GM19395 (cell line): ENCODE data around the gene DIAPH2.

ENCODE experiments used
- ATAC-seq: cut with Tn5 transposase; IDR thresholded peaks from one replicate; pipeline ENCODE4 v1.9.1; 2021; ENCODE audit warnings: mild to moderate bottlenecking, moderate library complexity; ENCODE audit not compliant: unreplicated experiment

DIAPH2 gene

DNA sequence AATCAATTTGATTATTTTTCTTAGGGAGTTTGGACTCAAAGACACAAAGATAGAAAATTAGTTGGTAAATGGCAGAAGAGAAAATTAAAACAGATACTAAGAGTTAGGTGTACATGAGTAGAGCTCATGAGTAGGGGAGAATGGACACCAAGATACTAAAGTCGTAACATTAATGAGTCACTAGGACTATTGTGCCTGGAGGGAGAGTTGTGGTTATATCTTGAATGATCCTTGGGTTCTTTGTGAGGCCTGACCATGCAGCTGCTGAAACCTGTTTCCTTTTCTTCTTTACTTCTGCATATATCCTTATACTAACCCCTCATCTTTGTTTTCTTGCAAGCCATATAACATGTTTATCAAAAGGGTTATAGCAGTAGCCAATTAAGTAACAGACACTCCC, 731.8 kb downstream of the DIAPH2 start:
- no peak for ATAC-seq

DNA sequence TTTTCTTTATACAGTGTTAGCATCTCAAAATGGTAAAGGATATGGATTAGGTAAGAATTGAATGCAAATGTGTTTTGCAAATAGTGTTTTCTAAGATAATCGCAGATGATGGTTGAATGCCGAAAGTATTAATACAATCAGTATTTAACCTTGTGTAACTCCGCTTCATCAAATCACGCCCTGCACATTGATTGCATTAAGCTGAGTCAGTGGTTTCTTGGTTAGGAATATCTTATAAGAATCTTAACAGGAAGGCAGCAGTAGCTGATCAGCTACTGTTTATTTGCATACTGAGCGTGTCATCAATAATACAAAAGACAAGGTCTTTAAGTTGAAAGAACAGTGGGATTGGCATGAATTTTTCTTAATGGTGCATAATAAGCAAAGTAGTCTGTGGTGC, 744.5 kb downstream of the DIAPH2 start:
- no peak for ATAC-seq

DNA sequence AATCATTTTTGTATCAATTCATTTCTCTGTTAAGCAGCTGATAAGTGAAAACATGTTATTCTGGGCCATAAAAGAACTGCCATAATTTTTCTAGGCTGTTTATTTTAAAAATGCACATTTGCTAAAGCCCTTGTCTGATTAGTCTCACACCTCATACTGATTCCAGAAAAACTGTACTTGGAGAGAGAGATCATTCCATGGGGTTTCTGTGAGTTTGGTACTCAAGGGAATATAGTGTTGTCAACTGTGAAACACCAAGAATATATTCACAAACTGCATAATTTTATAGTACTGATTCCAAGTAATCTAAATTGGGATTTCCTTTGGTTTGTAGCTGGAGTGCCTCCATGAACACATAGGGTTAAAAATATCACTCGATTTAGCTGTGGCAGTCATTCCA, 746.6 kb downstream of the DIAPH2 start:
- no peak for ATAC-seq

DNA sequence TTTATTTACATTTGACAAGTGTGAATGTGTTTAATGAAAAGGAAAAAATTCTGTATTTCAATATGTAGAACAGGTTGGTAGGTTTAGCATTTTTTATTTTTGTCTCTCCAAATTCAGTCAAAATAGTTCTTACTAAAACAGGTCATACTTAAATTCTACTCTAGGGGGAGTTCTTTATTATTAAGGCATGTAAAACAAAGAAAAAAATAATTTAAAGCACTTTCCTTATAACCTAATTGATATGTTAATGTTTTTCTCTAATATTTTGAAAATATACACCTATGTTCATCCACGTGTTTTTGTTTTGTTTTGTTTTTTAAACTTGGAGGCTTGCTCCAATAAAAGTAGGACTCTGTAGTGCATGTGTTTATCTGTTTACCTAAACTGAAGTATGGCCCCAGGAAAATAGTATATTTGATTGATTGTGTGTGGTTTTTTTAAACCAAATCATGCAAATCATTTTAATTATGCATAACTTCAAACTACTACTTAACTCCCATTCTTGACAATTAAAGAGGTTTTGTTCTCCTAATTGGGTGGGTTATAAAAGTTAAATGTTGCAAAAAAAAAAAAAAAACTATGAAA, 761.7 kb downstream of the DIAPH2 start:
- ATAC-seq, result no peak

DNA sequence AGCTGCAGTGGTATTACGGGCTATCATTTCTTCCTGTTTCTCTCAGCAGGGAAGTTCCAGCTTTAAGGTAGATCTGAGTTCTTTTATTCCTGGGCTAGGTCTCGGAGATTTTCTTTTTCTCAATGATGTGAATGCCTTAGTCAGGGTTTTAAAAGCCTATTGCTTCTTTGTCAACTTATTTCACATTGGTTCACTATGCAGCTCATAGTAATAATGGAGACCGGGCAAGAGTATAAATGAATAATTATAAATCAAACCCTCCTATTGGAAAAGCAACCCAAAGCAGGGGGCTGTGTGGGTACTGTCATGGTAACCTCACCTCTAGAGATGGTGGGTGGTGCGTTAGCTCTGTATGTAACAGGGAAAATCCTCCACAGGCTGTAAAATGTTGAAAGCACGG, 762.7 kb downstream of the DIAPH2 start:
- no peak for ATAC-seq

DNA sequence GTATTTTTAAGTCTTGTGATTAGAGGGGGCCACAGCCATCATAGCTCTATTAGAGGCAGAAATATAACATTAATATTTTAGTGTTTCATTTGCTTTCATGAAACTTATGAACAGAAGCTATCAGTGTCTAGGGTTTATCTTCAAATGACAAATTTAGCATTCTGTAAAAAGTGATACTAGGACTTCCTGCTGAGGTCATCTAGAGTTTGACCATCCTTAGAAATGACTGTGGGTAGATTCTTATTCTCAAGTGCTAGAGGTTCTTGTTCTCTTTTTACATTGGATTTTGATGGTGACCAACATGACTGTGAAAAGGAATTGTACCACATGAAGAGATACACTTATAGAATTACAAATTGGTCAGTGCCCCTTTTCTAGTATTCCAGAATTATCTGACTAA, 767.6 kb downstream of the DIAPH2 start:
- ATAC-seq, result peak; percentile 70

DNA sequence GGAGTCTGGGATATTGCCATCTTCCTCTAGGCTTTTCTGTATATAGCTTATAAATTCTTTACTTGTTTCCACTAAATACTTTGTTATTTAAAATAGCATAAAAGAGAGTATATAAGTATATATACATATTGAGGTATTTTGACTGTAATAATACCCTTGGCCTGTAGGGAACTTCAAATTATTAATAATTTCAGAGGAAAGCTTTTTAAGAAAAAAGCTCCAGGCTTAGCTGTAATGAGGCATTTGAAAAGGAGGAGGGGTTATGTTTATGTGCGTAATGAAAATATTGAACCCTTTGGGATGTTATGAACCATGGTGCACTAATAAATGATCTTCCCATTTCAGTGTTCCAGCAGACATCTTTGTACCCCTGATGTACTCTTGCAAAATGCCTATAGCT, 777.1 kb downstream of the DIAPH2 start:
- no peak for ATAC-seq

DNA sequence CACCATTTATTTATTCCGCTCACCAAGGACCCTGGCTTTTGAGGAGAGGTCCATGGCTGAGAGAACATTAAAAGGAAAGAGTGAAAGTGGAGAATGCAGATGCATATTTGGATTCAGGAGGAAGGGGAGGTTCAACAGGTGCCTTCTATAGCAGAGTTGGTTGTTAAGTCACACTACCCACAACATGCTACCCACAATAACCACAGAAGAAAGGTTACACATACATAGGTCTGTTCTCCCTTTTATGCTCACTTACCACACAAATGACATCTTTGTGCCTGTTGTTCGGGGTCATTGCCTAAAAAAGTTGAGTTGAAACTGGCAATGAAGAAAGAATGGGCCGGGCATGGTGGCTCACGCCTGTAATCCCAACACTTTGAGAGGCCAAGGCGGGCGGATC, 786.4 kb downstream of the DIAPH2 start:
- no peak for ATAC-seq

DNA sequence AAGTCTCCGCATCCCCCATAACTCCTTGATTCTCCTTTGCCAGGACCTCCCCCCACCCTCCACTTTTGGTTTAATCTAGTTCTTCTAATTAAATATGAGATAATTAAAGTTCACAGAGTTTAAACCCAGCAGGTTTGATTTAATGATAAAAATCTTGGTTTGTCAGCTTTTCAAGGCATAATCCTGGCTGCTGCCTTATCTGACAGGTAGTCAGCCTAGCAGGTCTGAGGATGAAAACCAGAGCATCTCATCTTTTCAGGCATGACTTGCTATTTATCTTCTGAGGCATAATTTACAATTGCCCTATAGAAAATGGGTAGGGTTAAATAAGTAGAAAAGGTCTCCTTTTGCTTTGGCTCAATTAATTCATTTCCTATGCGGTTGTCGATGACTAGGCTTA, 790.3 kb downstream of the DIAPH2 start:
- no peak for ATAC-seq

DNA sequence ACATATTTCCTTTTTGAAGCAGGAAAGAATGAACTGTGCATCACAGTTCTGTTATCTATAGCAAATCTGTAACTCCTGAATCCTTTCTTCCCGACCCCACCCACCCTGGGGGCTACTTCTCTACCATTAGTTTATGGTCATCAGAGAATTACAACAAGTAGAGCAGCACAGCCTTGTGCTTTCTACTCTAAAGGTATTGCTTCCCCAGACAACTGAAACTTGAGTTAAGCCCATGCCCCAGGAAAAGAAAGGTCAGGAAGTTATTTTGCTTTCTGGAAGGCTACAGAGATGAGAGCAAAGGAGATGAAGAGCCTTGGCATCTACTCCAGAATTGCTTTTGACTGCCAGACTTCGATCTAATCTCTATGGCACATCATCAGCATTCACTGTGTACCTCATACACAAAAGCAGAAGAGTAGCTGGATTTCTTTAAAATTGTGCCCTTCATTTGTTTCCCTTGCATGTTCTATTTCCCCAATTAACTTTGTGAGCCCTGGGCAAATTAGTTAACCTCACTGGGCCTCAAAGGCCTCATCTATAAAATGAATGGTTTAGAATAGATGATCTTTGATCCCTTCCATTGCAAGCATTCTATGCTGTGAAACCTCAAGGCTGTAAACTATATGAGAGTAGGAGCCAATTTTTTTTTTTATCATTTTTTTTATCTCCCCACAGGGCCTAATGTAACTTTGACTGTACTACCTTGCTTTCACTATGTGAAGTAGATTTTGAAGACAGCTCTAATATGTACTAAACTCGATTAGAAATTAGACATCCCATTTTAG, 794.7 kb downstream of the DIAPH2 start:
- ATAC-seq, result no peak

DNA sequence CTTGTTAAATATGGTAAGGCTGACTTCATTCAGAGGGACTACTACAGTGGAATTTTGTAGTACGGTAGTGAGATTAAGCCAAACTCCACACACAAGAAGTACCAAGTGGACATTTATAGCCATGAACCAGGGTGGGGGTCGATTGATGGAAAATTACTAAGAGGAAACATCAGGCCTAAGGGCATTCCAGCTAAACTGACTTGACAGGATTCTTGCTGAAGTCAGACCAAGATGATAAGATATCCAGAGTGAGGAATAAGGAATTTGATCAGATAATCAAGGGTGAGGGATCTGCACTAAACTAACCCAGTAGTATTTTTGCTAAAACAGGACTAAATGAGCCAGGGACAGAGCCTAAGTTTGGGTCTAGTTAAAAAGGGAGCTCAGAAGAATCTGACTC, 796.6 kb downstream of the DIAPH2 start:
- no peak for ATAC-seq

DNA sequence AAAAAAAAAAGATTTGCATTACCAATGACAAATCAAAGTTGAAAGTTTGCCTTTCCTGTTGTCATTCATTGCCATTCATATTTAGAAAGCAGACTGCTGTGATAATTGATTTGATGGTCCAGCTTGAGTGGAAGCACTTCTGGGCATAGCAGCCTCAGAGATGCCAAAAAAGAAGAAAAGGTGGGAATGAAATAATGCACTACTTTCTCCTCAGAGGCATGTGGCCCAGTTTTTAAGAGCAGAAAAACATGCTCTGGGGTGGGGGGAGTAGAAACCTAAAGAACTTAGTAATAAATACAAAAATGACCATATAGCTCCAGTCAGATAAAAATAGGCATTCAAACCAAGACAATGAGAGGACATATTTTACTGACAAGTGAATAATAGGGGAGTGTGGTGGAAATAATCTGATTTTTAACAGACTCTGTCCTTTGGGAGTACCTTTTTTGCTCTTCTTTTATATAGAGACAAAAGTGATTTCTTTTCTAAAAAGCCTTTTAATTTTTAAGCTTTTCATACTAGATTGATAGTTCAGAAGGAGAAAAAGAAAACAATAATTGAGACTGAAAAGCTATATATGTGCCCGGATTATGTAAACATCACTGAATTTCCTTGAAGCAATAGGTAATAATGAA, 798.1 kb downstream of the DIAPH2 start:
- ATAC-seq, result no peak

DNA sequence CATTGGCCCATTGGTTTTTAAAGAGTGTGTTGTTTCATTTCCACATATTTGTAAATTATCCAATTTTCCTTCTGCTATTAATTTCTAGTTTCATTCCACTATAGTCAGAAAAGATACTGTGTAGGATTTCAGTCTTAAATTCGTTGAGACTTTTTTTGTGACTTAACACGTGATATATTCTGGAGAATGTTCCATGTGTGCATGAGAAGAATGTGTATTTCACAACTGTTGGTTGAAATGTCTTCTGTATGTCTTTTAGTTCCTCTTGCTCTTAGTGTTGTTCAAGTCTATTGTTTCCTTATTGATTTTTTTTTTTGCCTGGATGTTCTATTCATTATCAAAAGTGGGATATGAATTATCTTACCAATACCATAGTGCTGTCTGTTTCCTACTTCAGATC, 806.0 kb downstream of the DIAPH2 start:
- ATAC-seq, result no peak

DNA sequence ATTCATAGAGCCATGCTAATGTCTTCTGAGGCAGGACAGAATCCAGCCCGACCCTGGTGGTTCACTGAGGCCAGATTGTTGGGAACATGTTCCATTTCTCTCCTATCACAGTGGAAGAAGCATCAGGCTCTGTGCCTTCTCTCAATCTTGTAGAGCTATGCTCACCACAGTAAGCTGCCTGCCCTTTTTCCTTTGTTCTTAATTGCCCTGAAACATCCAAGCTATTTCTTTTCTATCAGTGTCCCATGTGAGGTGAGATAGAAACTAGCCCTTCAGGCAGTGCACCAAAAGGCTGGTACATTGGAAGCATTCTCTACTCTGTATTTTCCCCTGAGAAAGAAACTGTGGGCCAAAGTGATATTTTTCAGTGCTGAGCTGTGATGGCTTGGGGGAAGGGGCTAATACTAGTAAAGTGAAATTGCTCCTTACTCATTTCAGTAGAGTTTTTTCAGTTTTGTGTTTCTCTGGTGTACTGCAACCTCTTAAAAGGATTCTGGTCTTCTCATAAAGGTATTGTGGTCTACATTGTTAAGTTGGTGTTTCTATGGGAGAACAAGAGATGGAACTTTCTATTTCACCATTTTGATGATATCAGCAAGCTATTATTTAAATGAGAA, 810.2 kb downstream of the DIAPH2 start:
- peak; percentile 98 for ATAC-seq

DNA sequence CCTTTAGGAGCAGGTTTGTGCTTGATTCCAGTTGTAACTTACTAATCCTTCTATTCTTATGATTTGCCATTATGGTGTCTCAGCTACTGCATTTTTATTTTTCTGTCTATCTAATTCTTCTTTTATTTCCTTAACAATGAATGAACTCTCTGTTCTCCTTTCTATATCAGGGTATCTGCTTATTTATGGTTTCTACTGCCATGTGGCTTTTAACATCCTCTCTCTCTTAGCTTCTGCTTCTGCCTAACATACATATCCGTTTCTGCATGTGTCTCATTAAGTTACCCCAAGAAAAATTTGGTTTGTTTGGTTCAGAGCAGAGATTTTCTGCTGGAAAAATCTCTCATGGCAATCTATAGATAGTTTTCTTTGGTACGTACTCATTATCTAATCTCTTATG, 813.5 kb downstream of the DIAPH2 start:
- peak; percentile 40 for ATAC-seq

DNA sequence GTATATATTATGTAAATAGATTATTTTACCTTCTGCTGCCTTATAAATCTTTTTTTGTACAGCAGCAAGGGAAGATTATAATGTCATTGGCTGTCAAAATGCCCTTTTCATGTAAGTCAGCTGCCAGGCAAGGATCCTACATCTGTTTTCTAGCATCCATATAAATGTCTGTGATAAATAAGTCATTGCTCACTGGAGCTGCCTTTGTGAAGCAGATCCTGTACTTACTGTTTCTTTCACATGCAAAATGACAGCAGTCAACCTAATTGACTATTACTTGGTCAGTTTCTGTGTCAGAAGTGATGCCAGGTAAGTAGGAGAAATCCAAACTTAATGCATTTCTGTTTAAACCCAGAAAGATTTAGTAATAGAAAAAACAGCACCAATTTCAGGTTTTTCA, 819.8 kb downstream of the DIAPH2 start:
- ATAC-seq, result no peak

DNA sequence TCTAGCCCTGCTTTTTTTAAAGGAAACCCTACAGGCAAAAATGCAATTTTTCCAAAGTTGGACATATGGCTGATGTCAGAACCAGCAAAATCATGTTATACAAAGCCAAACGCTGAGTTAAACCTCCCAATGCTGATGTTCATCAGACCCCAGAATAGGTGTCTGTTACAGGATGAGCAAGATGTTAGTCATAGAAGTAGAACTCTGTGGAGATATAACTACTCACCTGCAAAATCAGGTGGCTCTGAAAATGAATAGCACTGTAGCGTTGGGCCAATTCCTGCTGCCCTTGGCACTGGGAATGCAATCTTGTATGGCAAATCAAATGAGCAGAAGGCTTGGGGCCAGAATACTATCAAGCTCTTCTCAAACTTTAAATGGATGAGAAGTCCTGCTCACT, 833.1 kb downstream of the DIAPH2 start:
- no peak for ATAC-seq

DNA sequence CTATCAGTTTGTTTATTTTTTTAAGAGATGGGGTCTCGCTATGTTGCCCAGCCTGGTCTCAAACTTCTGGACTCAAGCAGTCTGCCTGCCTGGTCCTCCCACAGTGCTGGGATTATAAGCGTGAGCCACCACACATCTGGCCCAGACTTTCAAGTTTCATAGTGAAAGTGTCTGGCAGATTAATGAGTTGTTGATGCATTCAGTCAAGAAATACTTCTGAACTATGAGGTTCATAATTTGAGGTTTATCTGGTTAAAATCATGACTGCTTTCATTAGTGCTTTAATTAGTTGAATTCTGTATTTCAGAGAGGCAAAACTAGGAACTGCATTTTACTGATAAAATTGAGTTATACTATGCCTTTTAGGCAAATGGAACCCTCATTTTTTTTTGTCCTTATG, 837.7 kb downstream of the DIAPH2 start:
- no peak for ATAC-seq

DNA sequence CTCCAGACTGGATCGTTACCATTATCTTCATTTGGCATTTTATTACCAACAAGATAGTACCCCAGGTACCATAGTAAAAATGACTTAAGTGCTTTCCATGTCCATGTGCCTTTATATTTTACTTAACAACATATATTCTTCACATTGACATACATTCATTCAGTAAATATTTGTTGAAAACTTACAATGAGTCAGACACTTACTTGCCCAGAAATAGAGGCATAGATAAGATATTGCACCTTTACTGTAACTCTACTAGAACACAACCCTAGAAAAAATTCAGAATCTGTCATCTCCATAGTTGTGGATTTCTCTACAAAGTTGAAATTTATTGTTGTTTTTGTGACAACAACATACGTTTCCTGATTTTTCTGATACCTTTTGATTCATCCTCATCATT, 839.7 kb downstream of the DIAPH2 start:
- ATAC-seq, result no peak

DNA sequence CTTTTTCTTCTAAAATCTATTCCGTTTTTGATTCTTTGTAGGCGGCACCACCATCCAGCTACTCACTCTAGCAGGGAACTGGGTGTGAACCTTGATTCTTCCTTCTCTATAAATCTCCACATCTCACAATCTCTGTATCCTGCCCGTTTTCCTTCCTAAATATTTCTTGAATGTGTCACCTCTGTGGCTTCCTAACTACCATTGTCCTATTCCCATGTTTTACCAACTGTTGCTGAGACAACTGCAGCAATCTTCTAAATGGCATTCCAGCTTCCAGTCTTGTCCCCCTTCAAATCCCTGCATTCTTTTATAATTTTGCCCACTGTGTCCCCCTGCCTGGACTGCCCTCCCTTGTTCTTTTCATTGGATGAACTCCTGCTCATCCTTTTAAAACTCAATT, 840.4 kb downstream of the DIAPH2 start:
- no peak for ATAC-seq

DNA sequence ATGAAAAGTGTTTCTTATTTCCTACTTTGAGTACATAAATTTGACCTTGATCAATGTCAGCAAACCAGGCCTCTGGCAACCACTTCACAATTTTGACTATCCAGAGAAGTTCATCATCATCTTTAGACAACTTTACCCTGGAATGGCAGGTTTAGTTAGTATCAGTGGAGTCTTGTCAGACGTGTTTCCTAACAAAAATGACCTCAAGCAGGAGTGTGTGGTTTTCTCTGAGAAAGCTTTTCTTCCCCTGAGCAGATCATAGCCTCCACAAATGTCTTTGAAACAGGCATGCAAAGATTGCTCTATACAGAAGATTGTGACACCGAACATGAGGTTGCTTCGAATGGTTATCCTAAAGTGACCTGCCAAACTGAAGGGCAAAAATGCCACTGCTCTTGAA, 841.3 kb downstream of the DIAPH2 start:
- no peak for ATAC-seq

DNA sequence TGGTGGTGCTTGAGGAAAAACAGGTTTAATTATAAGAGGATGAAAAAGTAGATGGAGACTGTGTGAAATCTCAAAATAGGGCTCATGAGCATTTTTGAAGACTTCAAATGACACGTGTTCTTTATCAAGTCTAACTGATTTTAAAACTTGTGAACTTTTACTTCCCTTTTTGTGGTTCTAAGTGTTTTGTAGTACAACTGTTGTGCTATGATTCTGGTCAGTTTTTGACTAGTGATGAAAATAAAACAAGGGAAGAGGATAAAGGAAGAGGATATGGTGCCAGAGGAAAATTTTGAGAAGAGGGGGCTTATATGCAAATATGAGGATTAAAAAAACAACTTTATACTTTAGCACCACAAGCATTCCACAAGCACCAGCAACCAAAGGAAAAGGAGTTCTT, 843.1 kb downstream of the DIAPH2 start:
- no peak for ATAC-seq
